ENCODE data around the gene TEX26.

The TEX26 gene

GRCh38 chr13:30927595-30927994 lies 4.9 kb upstream of the TEX26 start:
- no peak for TF ChIP-seq CTCF (IDR thresholded peaks at IDR 0.05; ENCODE audit: extremely low read depth, insufficient read depth, missing control alignments)
- no peak for DNase-seq (ENCODE audit: low spot score)
- in situ Hi-C loops (cut with MboI; ENCODE audit: low pct_unique_long_range_greater_than_20kb, low sequenced_read_pairs, unreplicated experiment), result no loop called here

GRCh38 chr13:30928978-30929377 lies 3.5 kb upstream of the TEX26 start:
- TF ChIP-seq CTCF (IDR thresholded peaks at IDR 0.05; ENCODE audit: extremely low read depth, insufficient read depth, missing control alignments), result no peak
- no peak for DNase-seq (ENCODE audit: low spot score)
- in situ Hi-C loops (cut with MboI; ENCODE audit: low pct_unique_long_range_greater_than_20kb, low sequenced_read_pairs, unreplicated experiment), result no loop called here

- no peak for TF ChIP-seq CTCF (IDR thresholded peaks at IDR 0.05; ENCODE audit: extremely low read depth, insufficient read depth, missing control alignments)
- in situ Hi-C loops (cut with MboI; ENCODE audit: low pct_unique_long_range_greater_than_20kb, low sequenced_read_pairs, unreplicated experiment), result no loop called here
- no peak for DNase-seq (ENCODE audit: low spot score)
Measured at GRCh38 chr13:30933354-30933670, 856 bp downstream of the TEX26 start.

- no peak for TF ChIP-seq CTCF (IDR thresholded peaks at IDR 0.05; ENCODE audit: extremely low read depth, insufficient read depth, missing control alignments)
- in situ Hi-C loops (cut with MboI; ENCODE audit: low pct_unique_long_range_greater_than_20kb, low sequenced_read_pairs, unreplicated experiment), result no loop called here
- DNase-seq (ENCODE audit: low spot score), result no peak
Measured at GRCh38 chr13:30934381-30934780, 1.9 kb downstream of the TEX26 start.

- no peak for TF ChIP-seq CTCF (IDR thresholded peaks at IDR 0.05; ENCODE audit: extremely low read depth, insufficient read depth, missing control alignments)
- no peak for DNase-seq (ENCODE audit: low spot score)
- in situ Hi-C loops (cut with MboI; ENCODE audit: low pct_unique_long_range_greater_than_20kb, low sequenced_read_pairs, unreplicated experiment), result no loop called here
Measured at GRCh38 chr13:30934803-30935202, 2.3 kb downstream of the TEX26 start.

GRCh38 chr13:30936971-30937370 lies 4.5 kb downstream of the TEX26 start:
- in situ Hi-C loops (cut with MboI; ENCODE audit: low pct_unique_long_range_greater_than_20kb, low sequenced_read_pairs, unreplicated experiment), result no loop called here
- TF ChIP-seq CTCF (IDR thresholded peaks at IDR 0.05; ENCODE audit: extremely low read depth, insufficient read depth, missing control alignments), result no peak
- no peak for DNase-seq (ENCODE audit: low spot score)

- no peak for TF ChIP-seq CTCF (IDR thresholded peaks at IDR 0.05; ENCODE audit: extremely low read depth, insufficient read depth, missing control alignments)
- DNase-seq (ENCODE audit: low spot score), result no peak
- in situ Hi-C loops (cut with MboI; ENCODE audit: low pct_unique_long_range_greater_than_20kb, low sequenced_read_pairs, unreplicated experiment), result no loop called here
Measured at GRCh38 chr13:30943881-30944280, 11.4 kb downstream of the TEX26 start.

Measured in GM13977 (cell line).